Mesothelial cell of epicardium (in vitro differentiated cells): ENCODE data around the gene SLC27A4. TPM values are rescaled to one million over a fixed set of nuclear protein-coding genes. Genes with fewer than 3 reads are reported as not detected.
A peak's percentile ranks its signal among the peaks of the same experiment; 100 is the strongest.

Experiments used
- DNase-seq, 2 experiments: peaks; one replicate each; pipeline ENCODE4 v3.0.0; 2021; ENCODE audit warnings: low spot score in 2 of 2; ENCODE audit not compliant: unreplicated experiment in 2 of 2
- H3K27ac Mint-ChIP-seq: 2 replicates; pipeline ENCODE4 v1.8.0; 2021; ENCODE audit warnings: mixed read lengths
- H3K27me3 Mint-ChIP-seq: 2 replicates; pipeline ENCODE4 v1.8.0; 2021; ENCODE audit warnings: low read depth, mixed read lengths
- H3K36me3 Mint-ChIP-seq: 2 replicates; pipeline ENCODE4 v1.8.0; 2021; ENCODE audit warnings: mixed read lengths
- H3K4me1 Mint-ChIP-seq: 2 replicates; pipeline ENCODE4 v1.8.0; 2021; ENCODE audit warnings: mixed read lengths
- H3K4me3 Mint-ChIP-seq: 2 replicates; pipeline ENCODE4 v1.8.0; 2021; ENCODE audit warnings: mild to moderate bottlenecking, moderate library complexity, mixed read lengths
- H3K9me3 Mint-ChIP-seq: 2 replicates; pipeline ENCODE4 v1.8.0; 2021; ENCODE audit warnings: mixed read lengths
- total RNA-seq: library from RNA; stranded (reverse); gene quantifications from 3 replicates; pipeline ENCODE4 v1.2.1, GENCODE V29; 2021
- TF ChIP-seq, protein P1 (sequence below): fragments of 200-600 bp; sonication (generic); IDR thresholded peaks from one replicate; pipeline ENCODE4 v1.5.0; 2021; ENCODE audit warnings: antibody characterized with exemption; ENCODE audit not compliant: unreplicated experiment

SLC27A4 gene
- total RNA-seq, 1 donor from 2014 or later, result 18.5 TPM

DNA sequence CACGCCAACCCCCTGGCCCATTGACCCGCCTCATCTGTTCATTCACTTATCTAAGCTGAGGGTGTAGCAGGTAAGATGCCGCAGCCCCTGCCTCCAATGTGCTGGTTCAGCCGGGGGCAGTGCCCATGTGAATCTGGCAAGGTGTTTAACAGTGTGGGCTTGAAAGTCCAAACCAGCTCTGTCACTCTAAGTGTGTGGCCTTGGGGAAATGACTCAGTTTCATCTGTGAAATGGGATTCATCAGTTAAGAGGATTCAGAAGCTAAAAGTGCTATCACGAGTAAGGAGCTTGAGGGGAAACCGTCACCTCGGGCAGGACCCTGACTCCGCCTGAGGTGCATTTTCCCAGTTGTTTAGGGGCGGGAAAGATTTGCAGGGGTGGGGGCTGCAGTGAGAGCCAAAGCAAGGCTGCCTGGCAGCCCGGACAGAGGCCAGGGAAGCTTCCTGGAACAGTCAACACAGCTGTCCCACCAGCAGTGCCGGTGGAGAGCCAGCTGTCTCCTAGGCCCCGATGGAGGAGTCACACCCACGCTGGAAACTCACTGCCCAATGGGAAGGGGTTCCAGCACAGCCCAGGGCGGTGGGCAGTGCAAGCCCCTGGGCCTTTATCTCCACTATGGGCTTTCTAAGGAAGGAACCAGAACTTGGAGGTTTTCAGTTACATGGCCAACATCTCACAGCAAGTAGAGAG, 21.1 kb downstream of the SLC27A4 start:
- H3K4me3 Mint-ChIP-seq, result peak overlapping the region; percentile 71
- peak overlapping the region; percentile 91 for H3K27ac Mint-ChIP-seq

GRCh38 chr9:128361986-128362646, 21.8 kb downstream of the SLC27A4 start:
- DNase-seq, result peak; percentile 63 to 82
- TF ChIP-seq, protein P1, sequence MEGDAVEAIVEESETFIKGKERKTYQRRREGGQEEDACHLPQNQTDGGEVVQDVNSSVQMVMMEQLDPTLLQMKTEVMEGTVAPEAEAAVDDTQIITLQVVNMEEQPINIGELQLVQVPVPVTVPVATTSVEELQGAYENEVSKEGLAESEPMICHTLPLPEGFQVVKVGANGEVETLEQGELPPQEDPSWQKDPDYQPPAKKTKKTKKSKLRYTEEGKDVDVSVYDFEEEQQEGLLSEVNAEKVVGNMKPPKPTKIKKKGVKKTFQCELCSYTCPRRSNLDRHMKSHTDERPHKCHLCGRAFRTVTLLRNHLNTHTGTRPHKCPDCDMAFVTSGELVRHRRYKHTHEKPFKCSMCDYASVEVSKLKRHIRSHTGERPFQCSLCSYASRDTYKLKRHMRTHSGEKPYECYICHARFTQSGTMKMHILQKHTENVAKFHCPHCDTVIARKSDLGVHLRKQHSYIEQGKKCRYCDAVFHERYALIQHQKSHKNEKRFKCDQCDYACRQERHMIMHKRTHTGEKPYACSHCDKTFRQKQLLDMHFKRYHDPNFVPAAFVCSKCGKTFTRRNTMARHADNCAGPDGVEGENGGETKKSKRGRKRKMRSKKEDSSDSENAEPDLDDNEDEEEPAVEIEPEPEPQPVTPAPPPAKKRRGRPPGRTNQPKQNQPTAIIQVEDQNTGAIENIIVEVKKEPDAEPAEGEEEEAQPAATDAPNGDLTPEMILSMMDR, result peak; percentile 74
- Mint-ChIP-seq H3K4me3 (peak overlapping the region; percentile 71), H3K4me1 (peaks cover 15% of the 10 kb centered on the region), H3K27ac (peak overlapping the region; percentile 91), H3K27me3 (no peaks in the 10 kb centered on the region), H3K36me3 (no peaks in the 10 kb centered on the region), H3K9me3 (no peaks in the 10 kb centered on the region)

More for the DNA sequence above, 21.1 kb downstream of the SLC27A4 start:
- DNase-seq, result peak in 1 of 2 experiments; percentile 40
- TF ChIP-seq, protein P1, result no peak
- Mint-ChIP-seq H3K4me1 (peaks cover 15% of the 10 kb centered on the region), H3K36me3 (no peaks in the 10 kb centered on the region), H3K9me3 (no peaks in the 10 kb centered on the region), H3K27me3 (no peaks in the 10 kb centered on the region)

DNA sequence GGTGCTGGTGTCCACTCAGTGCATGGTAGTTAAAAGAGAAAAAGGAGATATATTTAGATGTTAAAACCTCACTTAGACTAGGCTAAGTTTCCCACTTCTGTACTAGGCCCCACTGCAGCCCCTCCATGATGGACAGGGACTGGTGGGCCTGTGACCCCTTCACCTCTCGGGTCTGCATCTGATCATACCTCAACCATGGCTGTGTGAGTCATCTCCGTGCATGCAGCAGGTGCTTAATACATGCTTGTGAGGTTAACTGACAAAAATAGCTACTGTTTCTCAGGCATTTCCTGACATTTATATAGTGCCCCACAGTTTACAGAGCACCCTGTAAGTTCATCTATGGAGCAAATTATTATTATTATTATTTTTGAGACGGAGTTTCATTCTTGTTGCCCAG, 22.4 kb downstream of the SLC27A4 start:
- Mint-ChIP-seq H3K9me3 (no peaks in the 10 kb centered on the region), H3K27ac (no peak overlapping the region)

DNA sequence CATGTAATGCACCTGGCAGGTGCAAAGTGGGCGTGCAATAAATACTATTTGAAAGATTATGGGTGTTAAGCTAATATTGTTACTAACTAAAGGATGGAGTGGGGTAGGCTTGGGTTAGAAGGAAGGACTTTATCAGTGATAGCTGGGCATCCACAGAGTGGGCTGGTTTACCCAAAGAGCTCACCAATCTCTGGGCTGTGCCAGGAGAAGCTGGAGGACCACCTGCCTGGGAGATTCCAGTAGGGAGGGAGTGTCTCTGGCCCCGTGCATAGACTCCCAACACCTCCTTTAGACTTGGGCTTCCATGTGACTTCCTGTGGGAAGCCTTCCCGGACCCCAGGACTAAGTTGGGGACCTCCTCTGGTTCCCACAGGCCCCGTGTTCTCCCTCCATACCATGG, 25.2 kb downstream of the SLC27A4 start:
- no peaks in the 10 kb centered on the region for H3K36me3 Mint-ChIP-seq
- H3K9me3 Mint-ChIP-seq, result no peaks in the 10 kb centered on the region
- peaks cover 21% of the 10 kb centered on the region for H3K4me1 Mint-ChIP-seq
- DNase-seq, result no peak
- peak overlapping the region; percentile 54 for H3K4me3 Mint-ChIP-seq
- TF ChIP-seq, protein P1, result no peak
- peak overlapping the region; percentile 83 for H3K27ac Mint-ChIP-seq
- H3K27me3 Mint-ChIP-seq, result no peaks in the 10 kb centered on the region

More for the DNA sequence above, 22.4 kb downstream of the SLC27A4 start:
- no peaks in the 10 kb centered on the region for H3K36me3 Mint-ChIP-seq
- TF ChIP-seq, protein P1, result no peak
- DNase-seq, result no peak
- peaks cover 15% of the 10 kb centered on the region for H3K4me1 Mint-ChIP-seq
- H3K27me3 Mint-ChIP-seq, result no peaks in the 10 kb centered on the region
- H3K4me3 Mint-ChIP-seq, result no peak overlapping the region

DNA sequence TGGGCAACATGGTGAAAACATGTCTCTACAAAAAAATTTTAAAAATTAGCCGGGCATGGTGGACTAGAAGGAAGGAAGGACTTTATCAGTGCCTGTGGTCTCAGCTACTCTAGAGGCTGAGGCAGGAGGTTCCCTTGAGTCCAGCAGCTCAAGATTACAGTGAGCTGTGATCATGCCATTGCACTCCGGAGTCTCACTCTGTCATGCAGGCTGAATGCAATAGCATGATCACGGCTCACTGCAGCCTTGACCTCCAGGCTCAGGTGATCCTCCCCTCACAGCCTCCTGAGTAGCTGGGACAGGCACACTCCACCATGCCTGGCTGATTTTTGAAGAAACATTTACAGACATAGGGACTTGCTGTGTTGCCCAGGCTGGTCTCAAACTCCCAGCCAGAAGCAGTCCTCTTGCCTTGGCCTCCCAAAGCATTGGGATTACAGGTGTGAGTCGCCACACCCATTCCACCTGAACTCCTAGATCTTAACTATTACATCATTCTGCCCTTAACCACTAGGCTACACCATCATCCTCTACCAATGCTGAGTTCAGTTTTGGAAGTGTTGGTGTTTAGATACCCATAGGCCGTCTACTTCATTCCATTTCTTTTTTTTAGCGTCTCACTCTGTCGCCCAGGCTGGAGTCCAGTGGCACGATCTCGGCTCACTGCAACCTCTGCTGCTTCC, 28.8 kb downstream of the SLC27A4 start:
- Mint-ChIP-seq H3K4me1 (peaks cover 37% of the 10 kb centered on the region), H3K27ac (peak overlapping the region; percentile 99), H3K4me3 (no peak overlapping the region), H3K9me3 (no peaks in the 10 kb centered on the region), H3K27me3 (no peaks in the 10 kb centered on the region), H3K36me3 (no peaks in the 10 kb centered on the region)
- TF ChIP-seq, protein P1, result no peak
- DNase-seq, result no peak
